ACC112 (cell line): ENCODE measurements around the gene RPTOR.

ENCODE experiments used
- H2AFZ ChIP-seq: fragments of 200-600 bp; sonication (generic); one replicate; pipeline ENCODE4 v1.6.0; 2017; ENCODE audit warnings: antibody characterized with exemption, low read length; ENCODE audit not compliant: unreplicated experiment
- H3K27ac ChIP-seq: fragments of 200-600 bp; sonication (generic); 2 replicates; pipeline ENCODE4 v1.5.1; 2014; ENCODE audit warnings: low read depth, mild to moderate bottlenecking, antibody characterized with exemption, low read length, moderate library complexity
- H3K27me3 ChIP-seq: fragments of 200-600 bp; sonication (generic); 2 replicates; pipeline ENCODE4 v1.6.1; 2014; ENCODE audit warnings: mild to moderate bottlenecking, antibody characterized with exemption, low read length, moderate library complexity, mixed read lengths; ENCODE audit not compliant: insufficient read depth
- H3K36me3 ChIP-seq: fragments of 200-600 bp; sonication (generic); 2 replicates; pipeline ENCODE4 v1.6.1; 2016; ENCODE audit warnings: mild to moderate bottlenecking, antibody characterized with exemption, low read length, moderate library complexity, mixed read lengths; ENCODE audit not compliant: insufficient read depth
- H3K4me1 ChIP-seq: fragments of 200-600 bp; sonication (generic); one replicate; pipeline ENCODE4 v1.6.1; 2016; ENCODE audit warnings: low read length, mixed read lengths; ENCODE audit not compliant: insufficient read depth, unreplicated experiment, control insufficient read depth
- H3K4me3 ChIP-seq: fragments of 200-600 bp; sonication (generic); 2 replicates; pipeline ENCODE4 v1.5.1; 2014; ENCODE audit warnings: mild to moderate bottlenecking, low read depth, low read length
- H3K79me2 ChIP-seq: fragments of 200-600 bp; sonication (generic); one replicate; pipeline ENCODE4 v1.6.0; 2016; ENCODE audit warnings: low read length; ENCODE audit not compliant: control insufficient read depth, unreplicated experiment, insufficient read depth

Gene RPTOR

GRCh38 chr17:80981929-80982425 lies 437.3 kb downstream of the RPTOR start:
- H2AFZ ChIP-seq, result no peak overlapping the region
- H3K27ac ChIP-seq, result no peak overlapping the region
- no peaks in the 10 kb centered on the region for H3K36me3 ChIP-seq
- H3K27me3 ChIP-seq, result no peaks in the 10 kb centered on the region
- H3K4me1 ChIP-seq, result peaks cover 10% of the 10 kb centered on the region
- no peaks in the 10 kb centered on the region for H3K79me2 ChIP-seq
- H3K4me3 ChIP-seq, result no peak overlapping the region

- no peak overlapping the region for H3K27ac ChIP-seq
- no peak overlapping the region for H2AFZ ChIP-seq
- H3K27me3 ChIP-seq, result no peaks in the 10 kb centered on the region
- H3K4me1 ChIP-seq, result peaks cover 10% of the 10 kb centered on the region
- no peaks in the 10 kb centered on the region for H3K79me2 ChIP-seq
- H3K36me3 ChIP-seq, result no peaks in the 10 kb centered on the region
- H3K4me3 ChIP-seq, result no peak overlapping the region
Measured at GRCh38 chr17:80982426-80982974, 437.9 kb downstream of the RPTOR start.

- H3K4me1 ChIP-seq, result peaks cover 10% of the 10 kb centered on the region
- no peak overlapping the region for H3K4me3 ChIP-seq
- no peaks in the 10 kb centered on the region for H3K79me2 ChIP-seq
- no peaks in the 10 kb centered on the region for H3K27me3 ChIP-seq
- no peak overlapping the region for H2AFZ ChIP-seq
- H3K36me3 ChIP-seq, result no peaks in the 10 kb centered on the region
- no peak overlapping the region for H3K27ac ChIP-seq
Measured at GRCh38 chr17:80983545-80983944, 438.9 kb downstream of the RPTOR start.

GRCh38 chr17:80984749-80985148 lies 440.1 kb downstream of the RPTOR start:
- peak overlapping the region; percentile 31 for H2AFZ ChIP-seq
- no peak overlapping the region for H3K4me3 ChIP-seq
- H3K27me3 ChIP-seq, result no peaks in the 10 kb centered on the region
- H3K79me2 ChIP-seq, result no peaks in the 10 kb centered on the region
- no peak overlapping the region for H3K27ac ChIP-seq
- H3K4me1 ChIP-seq, result peaks cover 16% of the 10 kb centered on the region
- no peaks in the 10 kb centered on the region for H3K36me3 ChIP-seq

GRCh38 chr17:80986046-80986445 lies 441.4 kb downstream of the RPTOR start:
- Histone ChIP-seq H3K36me3 (no peaks in the 10 kb centered on the region), H3K27ac (no peak overlapping the region), H3K4me3 (no peak overlapping the region), H2AFZ (no peak overlapping the region), H3K4me1 (peaks cover 12% of the 10 kb centered on the region), H3K27me3 (no peaks in the 10 kb centered on the region), H3K79me2 (no peaks in the 10 kb centered on the region)

GRCh38 chr17:80986816-80987475 lies 442.3 kb downstream of the RPTOR start:
- Histone ChIP-seq H3K79me2 (no peaks in the 10 kb centered on the region), H3K4me3 (no peak overlapping the region), H3K27me3 (no peaks in the 10 kb centered on the region), H3K4me1 (peaks cover 12% of the 10 kb centered on the region), H2AFZ (no peak overlapping the region), H3K36me3 (no peaks in the 10 kb centered on the region), H3K27ac (no peak overlapping the region)

GRCh38 chr17:80987941-80988461 lies 443.4 kb downstream of the RPTOR start:
- peaks cover 4% of the 10 kb centered on the region for H3K79me2 ChIP-seq
- no peak overlapping the region for H3K27ac ChIP-seq
- no peak overlapping the region for H2AFZ ChIP-seq
- H3K4me3 ChIP-seq, result no peak overlapping the region
- no peaks in the 10 kb centered on the region for H3K36me3 ChIP-seq
- peaks cover 13% of the 10 kb centered on the region for H3K4me1 ChIP-seq
- no peaks in the 10 kb centered on the region for H3K27me3 ChIP-seq

DNA sequence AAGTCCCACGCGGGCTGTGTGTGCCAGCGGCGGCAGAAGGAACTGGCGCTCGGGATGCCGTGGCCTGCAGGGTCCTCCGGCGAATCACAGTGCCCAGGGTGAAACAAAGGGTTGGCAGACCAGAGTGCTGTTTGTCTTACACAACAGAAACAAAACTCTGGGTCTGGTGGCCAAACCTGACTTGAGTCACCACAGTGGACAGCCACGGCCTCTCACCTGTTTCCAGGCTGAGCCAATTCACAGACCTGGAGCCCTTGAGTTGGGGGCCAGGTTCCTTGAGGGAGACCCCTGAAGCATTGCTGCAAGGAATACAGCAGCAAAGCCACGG lies 444.9 kb downstream of the RPTOR start:
- H3K27me3 ChIP-seq, result no peaks in the 10 kb centered on the region
- no peak overlapping the region for H2AFZ ChIP-seq
- H3K79me2 ChIP-seq, result peaks cover 9% of the 10 kb centered on the region
- H3K36me3 ChIP-seq, result no peaks in the 10 kb centered on the region
- H3K4me1 ChIP-seq, result peaks cover 17% of the 10 kb centered on the region
- no peak overlapping the region; the same call in 1 of the 2 replicates for H3K4me3 ChIP-seq
- H3K27ac ChIP-seq, result no peak overlapping the region

DNA sequence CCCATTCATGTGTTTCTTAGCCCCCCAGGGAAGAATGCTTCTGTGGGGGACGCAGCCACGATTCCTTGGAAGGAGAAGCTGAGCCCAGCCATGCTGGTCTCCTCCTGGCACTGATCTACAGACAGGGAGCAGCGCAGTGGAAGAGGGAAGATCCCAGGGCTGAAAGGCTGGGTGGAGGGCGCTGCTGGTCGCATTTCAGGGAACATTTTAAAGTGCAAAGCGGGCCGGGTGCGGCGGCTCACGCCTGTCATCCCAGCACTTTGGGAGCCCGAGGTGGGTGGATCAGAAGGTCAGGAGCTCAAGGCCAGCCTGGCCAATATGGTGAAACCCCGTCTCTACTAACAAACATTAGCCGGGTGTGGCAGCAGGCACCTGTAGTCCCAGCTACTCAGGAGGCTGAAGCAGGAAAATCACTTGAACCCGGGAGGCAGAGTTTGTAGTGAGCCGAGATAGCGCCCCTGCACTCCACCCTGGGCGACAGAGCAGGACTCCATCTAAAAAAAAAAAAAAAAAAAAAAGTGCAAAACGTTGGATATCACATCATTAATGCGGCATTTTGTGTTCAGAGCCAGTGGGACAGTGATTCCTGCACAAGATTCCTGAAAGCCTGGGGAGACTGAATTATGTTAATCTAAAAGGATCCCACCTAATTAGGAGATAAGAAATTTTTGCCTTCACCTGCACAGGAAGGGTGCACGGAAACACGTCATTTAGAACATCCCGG lies 446.4 kb downstream of the RPTOR start:
- Histone ChIP-seq H3K27ac (no peak overlapping the region), H3K36me3 (no peaks in the 10 kb centered on the region), H3K27me3 (no peaks in the 10 kb centered on the region), H2AFZ (peak overlapping the region; percentile 99), H3K4me3 (peak overlapping the region; percentile 97), H3K4me1 (peaks cover 11% of the 10 kb centered on the region), H3K79me2 (peaks cover 9% of the 10 kb centered on the region)

- Histone ChIP-seq H3K36me3 (no peaks in the 10 kb centered on the region), H3K27me3 (no peaks in the 10 kb centered on the region), H3K4me1 (peaks cover 11% of the 10 kb centered on the region), H3K79me2 (peaks cover 9% of the 10 kb centered on the region), H2AFZ (peak within 1 kb of the TSS; percentile 99), H3K4me3 (peak within 1 kb of the TSS; percentile 97), H3K27ac (no peak within 1 kb of the TSS)
Measured at GRCh38 chr17:80991645-80992076, 447.0 kb downstream of the RPTOR start, which contains the start of gene CHMP6. CHMP6 (plus strand) TSS chr17:80991841; CDS start chr17:80991919, 78 bp downstream.
